GM18868 (cell line): ENCODE measurements around the gene SLC2A9.

Source experiments
- ATAC-seq: cut with Tn5 transposase; IDR thresholded peaks from one replicate; pipeline ENCODE4 v1.9.1; 2021; ENCODE audit warnings: mild to moderate bottlenecking, moderate library complexity; ENCODE audit not compliant: unreplicated experiment

SLC2A9 gene

GRCh38 chr4:10046471-10046870, 25.2 kb upstream of the SLC2A9 start:
- ATAC-seq: no peak

DNA sequence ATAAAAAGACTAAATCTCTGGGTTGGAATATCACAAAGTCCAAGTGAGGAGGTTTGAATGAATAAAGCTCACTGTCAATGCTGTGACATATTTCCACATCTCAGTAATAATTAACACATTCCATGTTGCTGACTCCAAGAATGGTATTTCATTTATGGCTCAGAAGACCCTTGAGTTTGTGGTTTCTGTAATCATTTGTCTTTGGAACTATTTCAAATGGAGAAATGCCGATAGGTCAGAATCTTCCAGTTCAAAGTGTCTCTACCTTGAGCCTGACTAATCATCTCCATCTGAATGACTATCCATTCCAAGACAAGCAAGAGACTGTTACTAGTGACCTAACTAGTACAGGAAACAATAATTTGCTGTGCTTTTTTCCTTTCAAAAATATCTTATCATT, 24.2 kb upstream of the SLC2A9 start:
- ATAC-seq: no peak

- no peak for ATAC-seq
Measured at GRCh38 chr4:10041036-10041435, 19.7 kb upstream of the SLC2A9 start.

DNA sequence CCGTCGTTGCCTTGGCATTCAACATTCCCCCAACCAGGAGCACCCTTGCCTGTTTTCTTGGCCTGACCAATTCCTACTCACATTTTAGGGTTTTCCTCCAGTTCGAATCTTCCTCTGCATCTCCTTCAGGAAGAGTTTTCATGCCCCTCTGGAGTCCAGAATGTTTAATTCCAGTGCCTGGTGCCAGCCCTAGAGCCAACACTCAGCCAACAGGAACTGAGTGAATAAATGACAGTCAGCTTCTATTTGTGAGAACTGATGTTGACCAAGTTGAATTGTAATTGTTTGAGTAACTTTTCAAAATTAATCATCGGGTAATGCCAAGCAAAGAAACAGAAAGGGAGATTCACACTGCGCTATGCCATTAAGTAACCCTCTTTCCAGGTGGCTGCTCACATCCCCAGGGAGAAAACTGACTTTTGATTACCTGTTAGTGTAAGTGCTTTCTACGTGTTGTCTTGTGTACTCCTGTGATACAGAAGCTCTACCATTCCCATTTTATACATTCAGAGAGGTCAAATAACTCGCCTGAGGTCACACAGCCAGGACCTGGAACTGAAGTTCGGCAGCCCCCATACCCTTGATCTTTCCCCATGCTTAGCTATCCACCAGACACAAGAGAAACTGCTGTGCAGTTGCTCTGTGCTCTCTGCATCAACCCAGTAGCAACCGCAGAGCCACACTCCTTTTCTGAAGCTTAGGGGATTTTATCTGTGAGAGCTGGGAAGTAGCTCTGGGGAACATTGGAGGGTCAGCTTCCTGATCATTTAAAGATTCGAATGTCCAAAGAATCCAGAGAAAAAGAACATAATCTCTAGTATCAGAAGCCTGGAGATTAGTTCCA, 19.0 kb upstream of the SLC2A9 start:
- ATAC-seq: no peak

- no peak for ATAC-seq
Measured at GRCh38 chr4:10036807-10037342, 15.6 kb upstream of the SLC2A9 start.

GRCh38 chr4:10035130-10035529, 13.8 kb upstream of the SLC2A9 start:
- no peak for ATAC-seq

DNA sequence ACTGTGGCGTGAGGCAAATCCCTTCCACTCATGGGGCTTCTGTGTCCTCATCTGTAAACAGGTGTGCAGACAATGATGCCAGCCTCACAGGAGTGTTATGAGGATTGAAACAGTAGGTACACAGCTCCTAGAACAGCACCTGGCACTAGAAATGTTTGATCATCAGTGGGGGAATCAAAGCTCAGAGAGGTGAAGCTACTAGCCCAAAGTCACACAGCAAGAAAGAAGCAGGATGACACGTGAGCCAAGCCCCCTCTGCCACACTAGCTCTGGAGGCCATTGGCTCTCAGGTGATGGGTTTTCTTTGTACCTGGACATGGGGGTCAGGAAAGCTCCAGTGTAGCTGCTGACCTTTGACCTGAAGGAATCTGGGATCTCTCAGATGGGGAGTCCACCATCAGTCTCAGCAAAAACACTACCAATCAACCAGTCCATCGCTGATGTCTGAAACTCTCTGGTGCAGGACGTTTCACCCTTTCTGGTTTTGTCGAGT, 13.4 kb upstream of the SLC2A9 start:
- ATAC-seq: no peak

DNA sequence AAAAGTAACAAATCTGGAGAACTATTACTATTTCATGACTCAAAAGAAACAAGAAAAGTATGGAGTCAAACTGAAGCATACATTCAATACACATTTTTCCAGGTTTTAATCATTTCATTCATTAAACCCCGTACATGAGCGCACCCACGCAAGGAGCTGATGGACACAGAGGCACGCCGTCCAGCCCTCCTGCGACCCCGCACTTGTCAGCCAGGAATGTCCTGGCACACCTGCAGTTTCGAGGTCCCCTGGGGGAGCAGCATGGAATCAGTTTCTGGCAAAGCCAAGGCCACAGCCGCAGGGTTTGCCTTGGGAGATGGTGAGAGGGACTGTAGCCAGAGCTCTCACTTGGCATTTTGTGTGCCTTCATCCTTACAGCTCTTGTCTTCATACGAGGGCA, 12.8 kb upstream of the SLC2A9 start:
- ATAC-seq: no peak

- peak; percentile 79 for ATAC-seq
Measured at GRCh38 chr4:10033191-10033881, 12.0 kb upstream of the SLC2A9 start.

- no peak for ATAC-seq
Measured at GRCh38 chr4:10032625-10033024, 11.3 kb upstream of the SLC2A9 start.

- ATAC-seq: no peak
Measured at GRCh38 chr4:10031668-10032590, 10.6 kb upstream of the SLC2A9 start.

GRCh38 chr4:10030972-10031667, 9.8 kb upstream of the SLC2A9 start:
- ATAC-seq: no peak

DNA sequence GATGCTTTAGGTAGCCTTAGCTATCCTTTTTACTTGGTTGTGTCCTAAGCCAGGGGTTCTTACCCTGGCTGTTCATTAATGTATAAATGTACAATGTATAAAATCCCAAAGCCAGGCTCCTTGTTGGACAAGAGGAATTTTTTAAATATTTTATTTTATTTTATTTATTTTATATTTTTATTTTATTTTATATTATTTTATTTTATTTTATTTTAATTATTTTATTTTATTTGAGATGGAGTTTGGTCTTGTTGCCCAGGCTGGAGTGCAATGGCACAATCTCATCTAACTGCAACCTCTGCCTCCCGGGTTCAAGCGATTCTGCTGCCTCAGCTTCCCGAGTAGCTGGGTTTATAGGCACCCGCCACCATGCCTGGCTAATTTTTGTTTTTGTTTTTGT, 8.1 kb upstream of the SLC2A9 start:
- ATAC-seq: no peak

DNA sequence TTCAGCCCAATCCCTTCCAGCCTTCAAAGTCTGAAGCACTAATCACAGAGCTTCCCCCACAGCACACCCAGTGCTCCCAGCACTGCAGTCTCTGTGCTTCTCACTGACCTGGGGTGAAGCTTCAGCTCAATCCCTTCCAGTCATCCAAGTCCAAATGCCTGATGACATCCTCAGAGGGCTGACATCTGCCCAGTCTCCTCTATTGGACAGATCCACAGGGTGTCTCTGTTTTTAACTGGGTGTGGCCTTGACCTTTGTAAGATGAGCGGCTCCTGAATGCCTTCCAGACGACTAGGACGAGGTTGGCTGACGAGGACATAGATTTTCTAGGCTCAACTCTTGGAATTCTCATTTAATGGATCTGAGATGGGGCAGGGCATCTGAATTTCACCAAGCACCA, 7.6 kb upstream of the SLC2A9 start:
- ATAC-seq: no peak

DNA sequence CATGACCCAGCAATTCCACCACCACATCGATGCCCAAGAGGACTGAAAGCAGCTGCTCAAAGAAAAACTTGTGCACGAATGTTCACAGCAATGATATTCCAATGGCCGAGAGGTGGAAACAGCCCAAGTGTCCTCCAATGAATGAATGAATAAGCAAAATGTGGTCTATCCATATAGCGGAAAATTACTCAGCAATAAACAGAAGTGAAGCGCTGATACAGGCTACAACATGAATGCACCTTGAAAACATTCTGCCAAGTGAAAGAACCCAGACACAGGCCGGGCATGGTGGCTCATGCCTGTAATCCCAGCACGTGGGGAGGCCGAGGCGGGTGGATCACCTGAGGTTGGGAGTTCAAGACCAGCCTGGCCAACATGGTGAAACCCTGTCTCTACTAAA, 5.2 kb upstream of the SLC2A9 start:
- ATAC-seq: no peak

DNA sequence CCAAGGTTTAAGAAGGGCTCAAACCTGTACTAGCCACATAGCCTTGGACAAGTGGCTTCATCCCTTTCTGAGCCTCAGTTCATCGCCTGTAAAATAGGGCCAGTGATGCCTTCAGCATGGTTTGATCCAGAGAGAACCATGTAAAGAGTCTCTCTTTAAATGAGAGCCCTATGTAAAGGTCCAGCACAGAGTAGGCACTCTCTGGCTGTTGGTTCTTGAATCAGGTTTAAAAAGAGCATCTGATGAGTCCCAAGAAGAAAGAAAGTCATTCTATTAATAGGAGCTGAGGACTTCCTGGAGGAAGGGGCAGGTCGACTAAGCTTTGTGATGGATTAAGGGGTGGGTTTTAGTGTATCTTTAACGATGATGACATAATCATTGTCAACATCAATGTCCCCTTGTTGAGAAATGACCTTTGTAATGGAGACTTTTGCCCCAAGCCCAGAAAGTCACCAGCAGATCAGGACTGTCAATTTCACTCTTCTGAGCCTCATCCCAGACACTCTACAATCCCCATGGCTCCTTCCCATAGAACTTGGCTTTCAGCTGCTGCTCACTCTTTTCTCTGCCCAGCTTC, 4.0 kb upstream of the SLC2A9 start:
- ATAC-seq: no peak

- ATAC-seq: no peak
Measured at GRCh38 chr4:10024303-10024702, 3.0 kb upstream of the SLC2A9 start.

DNA sequence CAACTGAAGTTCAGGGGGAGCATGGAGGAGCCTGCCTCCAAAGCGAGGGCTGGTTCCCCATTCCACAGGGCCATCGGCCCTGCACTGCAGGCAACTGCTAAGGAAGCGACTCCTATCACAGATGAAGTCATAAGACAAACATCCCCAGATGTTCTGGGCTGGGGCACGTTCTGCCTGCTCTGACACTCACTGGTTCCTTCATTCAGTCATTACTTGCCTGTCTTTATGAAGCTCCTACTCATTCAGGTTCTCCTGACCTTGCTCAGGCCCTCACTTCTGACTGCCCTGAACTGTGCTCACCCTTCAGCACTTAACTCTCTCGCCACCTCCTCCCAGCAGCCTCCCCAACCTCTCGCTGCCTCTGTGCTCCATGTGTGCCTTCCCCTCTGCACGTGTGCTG, 2.5 kb upstream of the SLC2A9 start:
- no peak for ATAC-seq

GRCh38 chr4:10023050-10023419, 1.7 kb upstream of the SLC2A9 start:
- peak; percentile 19 for ATAC-seq
